K562 (cell line): ENCODE data around the gene SMYD2.

Experiments used
- CTCF ChIP-seq, 3 experiments: IDR thresholded peaks in 2 of 3; conservative IDR thresholded peaks in 1 of 3; 2 replicates each; pipeline ENCODE4 v1.5.1; 2011 to 2012; ENCODE audit warnings: low read length in 3 of 3, mild to moderate bottlenecking in 3 of 3, control low read depth in 2 of 3, improper control_type of control experiment in 1 of 3, inconsistent platforms in 1 of 3, low read depth in 1 of 3, mixed read lengths in 1 of 3, moderate library complexity in 1 of 3; ENCODE audit not compliant: insufficient read depth in 2 of 3
- E2F6 ChIP-seq, 2 experiments: IDR thresholded peaks; 2 replicates each; pipeline ENCODE4 v1.6.1; 2011; ENCODE audit warnings: borderline replicate concordance in 1 of 2, control low read depth in 1 of 2, low read depth in 1 of 2, low read length in 1 of 2, mild to moderate bottlenecking in 1 of 2, mixed read lengths in 1 of 2, moderate library complexity in 1 of 2; ENCODE audit not compliant: insufficient read depth in 1 of 2, insufficient read length in 1 of 2, poor library complexity in 1 of 2, severe bottlenecking in 1 of 2; ENCODE audit errors: extremely low read depth in 1 of 2
- HMG20B ChIP-seq: fragments of 250-450 bp; sonication (Bioruptor Pico); IDR thresholded peaks from 2 replicates; pipeline ENCODE4 v1.5.0; 2021; ENCODE audit warnings: mild to moderate bottlenecking
- SETDB1 ChIP-seq: IDR thresholded peaks from one replicate; pipeline ENCODE4 v1.6.1; 2012; ENCODE audit warnings: low read length, control low read depth, inconsistent platforms
- USF1 ChIP-seq: sonication (generic); formaldehyde crosslinking; IDR thresholded peaks from 2 replicates; pipeline ENCODE4 v1.9.0; 2022; ENCODE audit warnings: mild to moderate bottlenecking, missing genetic modification reagents

- TF ChIP-seq HMG20B: no peak
- no peak for TF ChIP-seq USF1
- no peak for TF ChIP-seq CTCF (IDR thresholded peaks at IDR 0.05 in 2 of 3, conservative IDR thresholded peaks at IDR 0.05 in 1 of 3; ENCODE audit: insufficient read depth in 2 of 3, low read depth in 1 of 3, low read length in 3 of 3)
- TF ChIP-seq SETDB1: no peak
- no peak for TF ChIP-seq E2F6 (IDR thresholded peaks at IDR 0.05; ENCODE audit: borderline replicate concordance in 1 of 2, extremely low read depth in 1 of 2, insufficient read depth in 1 of 2, insufficient read length in 1 of 2, low read depth in 1 of 2, low read length in 1 of 2, poor library complexity in 1 of 2, severe bottlenecking in 1 of 2)
Measured at GRCh38 chr1:214277704-214278635, 3.0 kb upstream of the SMYD2 start.
